Measurements from ENCODE around the gene RNF223. TPM values are rescaled to one million over a fixed set of nuclear protein-coding genes. Genes with fewer than 3 reads are reported as not detected.

Gene RNF223
- polyA plus RNA-seq, 2 donors: 28.2 to 44.2 TPM

DNA sequence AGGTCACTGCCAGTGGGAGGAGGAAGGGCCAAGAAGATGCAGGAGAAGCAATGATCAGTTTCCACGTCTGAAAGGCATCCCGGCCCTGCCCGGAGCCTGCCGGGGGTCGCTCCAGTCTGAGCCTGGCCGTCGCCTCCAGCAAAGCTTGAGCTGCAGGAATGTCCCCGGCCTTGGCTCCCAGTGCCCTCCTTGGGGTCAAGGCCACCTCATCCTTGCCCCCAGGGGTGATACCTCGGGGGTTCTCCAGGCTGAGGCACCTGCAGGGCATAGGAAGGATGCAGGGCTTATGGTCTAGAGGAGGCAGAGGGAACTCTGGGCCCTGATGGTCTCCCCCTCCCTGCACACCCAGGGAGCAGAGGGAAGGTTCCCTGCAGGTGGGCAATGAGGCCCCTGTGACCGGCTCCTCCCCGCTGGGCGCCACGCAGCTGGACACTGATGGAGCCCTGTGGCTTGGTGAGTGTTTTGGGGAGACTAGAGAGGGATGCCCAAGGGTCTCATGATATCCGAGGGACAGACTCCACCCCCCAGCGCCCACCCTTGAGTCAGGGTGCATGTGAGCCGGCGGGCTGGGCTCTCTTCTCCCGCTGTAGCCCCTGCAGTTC, 19.9 kb downstream of the RNF223 start:
- no peak overlapping the region for H3K4me3 ChIP-seq (ENCODE audit: low read depth in 1 of 2, low read length in 2 of 2)
- 91 to 93% methylated on average over 13 to 18 of the region's 18 CpGs for WGBS, 2 donors
- H3K36me3 ChIP-seq (ENCODE audit: control insufficient read depth in 2 of 2, insufficient read depth in 2 of 2, low read length in 1 of 2): peaks cover 0 to 41% of the 10 kb centered on the region in 2 donors
- H3K4me1 ChIP-seq (ENCODE audit: control insufficient read depth in 2 of 2, insufficient read depth in 2 of 2, low read length in 1 of 2): peaks cover 0 to 3% of the 10 kb centered on the region in 2 donors
- H3K27ac ChIP-seq (ENCODE audit: low read depth in 2 of 2, low read length in 1 of 2): no peak overlapping the region
- H3K9me3 ChIP-seq (ENCODE audit: control insufficient read depth in 2 of 2, insufficient read depth in 1 of 2, low read depth in 1 of 2, low read length in 1 of 2): no peaks in the 10 kb centered on the region
- no peaks in the 10 kb centered on the region for H3K27me3 ChIP-seq (ENCODE audit: control insufficient read depth in 1 of 2, insufficient read depth in 2 of 2, low read length in 2 of 2)

GRCh38 chr1:1053682-1054081, 20.4 kb downstream of the RNF223 start:
- peaks cover 0 to 41% of the 10 kb centered on the region in 2 donors for H3K36me3 ChIP-seq (ENCODE audit: control insufficient read depth in 2 of 2, insufficient read depth in 2 of 2, low read length in 1 of 2)
- WGBS, 2 donors: 89% methylated on average over 18 of the region's 18 CpGs

GRCh38 chr1:1053022-1053421, 21.1 kb downstream of the RNF223 start:
- WGBS, 2 donors: 87 to 89% methylated on average over 15 of the region's 15 CpGs
- no peaks in the 10 kb centered on the region for H3K9me3 ChIP-seq (ENCODE audit: control insufficient read depth in 2 of 2, insufficient read depth in 1 of 2, low read depth in 1 of 2, low read length in 1 of 2)
- H3K4me1 ChIP-seq (ENCODE audit: control insufficient read depth in 2 of 2, insufficient read depth in 2 of 2, low read length in 1 of 2): no peaks in the 10 kb centered on the region
- no peak overlapping the region for H3K4me3 ChIP-seq (ENCODE audit: low read depth in 1 of 2, low read length in 2 of 2)
- peaks cover 0 to 41% of the 10 kb centered on the region in 2 donors for H3K36me3 ChIP-seq (ENCODE audit: control insufficient read depth in 2 of 2, insufficient read depth in 2 of 2, low read length in 1 of 2)
- H3K27me3 ChIP-seq (ENCODE audit: control insufficient read depth in 1 of 2, insufficient read depth in 2 of 2, low read length in 2 of 2): no peaks in the 10 kb centered on the region
- H3K27ac ChIP-seq (ENCODE audit: low read depth in 2 of 2, low read length in 1 of 2): no peak overlapping the region

More at GRCh38 chr1:1053682-1054081, 20.4 kb downstream of the RNF223 start:
- Histone ChIP-seq H3K4me3 (ENCODE audit: low read depth in 1 of 2, low read length in 2 of 2) (no peak overlapping the region), H3K9me3 (ENCODE audit: control insufficient read depth in 2 of 2, insufficient read depth in 1 of 2, low read depth in 1 of 2, low read length in 1 of 2) (no peaks in the 10 kb centered on the region), H3K27me3 (ENCODE audit: control insufficient read depth in 1 of 2, insufficient read depth in 2 of 2, low read length in 2 of 2) (no peaks in the 10 kb centered on the region), H3K4me1 (ENCODE audit: control insufficient read depth in 2 of 2, insufficient read depth in 2 of 2, low read length in 1 of 2) (no peaks in the 10 kb centered on the region), H3K27ac (ENCODE audit: low read depth in 2 of 2, low read length in 1 of 2) (no peak overlapping the region)

GRCh38 chr1:1052003-1052840, 21.9 kb downstream of the RNF223 start:
- Histone ChIP-seq H3K4me3 (ENCODE audit: low read depth in 1 of 2, low read length in 2 of 2) (no peak overlapping the region), H3K4me1 (ENCODE audit: control insufficient read depth in 2 of 2, insufficient read depth in 2 of 2, low read length in 1 of 2) (no peaks in the 10 kb centered on the region), H3K27ac (ENCODE audit: low read depth in 2 of 2, low read length in 1 of 2) (no peak overlapping the region), H3K27me3 (ENCODE audit: control insufficient read depth in 1 of 2, insufficient read depth in 2 of 2, low read length in 2 of 2) (no peaks in the 10 kb centered on the region), H3K36me3 (ENCODE audit: control insufficient read depth in 2 of 2, insufficient read depth in 2 of 2, low read length in 1 of 2) (peaks cover 0 to 45% of the 10 kb centered on the region in 2 donors), H3K9me3 (ENCODE audit: control insufficient read depth in 2 of 2, insufficient read depth in 1 of 2, low read depth in 1 of 2, low read length in 1 of 2) (no peaks in the 10 kb centered on the region)
- WGBS, 2 donors: 94 to 95% methylated on average over 29 of the region's 29 CpGs

- Histone ChIP-seq H3K4me1 (ENCODE audit: control insufficient read depth in 2 of 2, insufficient read depth in 2 of 2, low read length in 1 of 2) (no peaks in the 10 kb centered on the region), H3K9me3 (ENCODE audit: control insufficient read depth in 2 of 2, insufficient read depth in 1 of 2, low read depth in 1 of 2, low read length in 1 of 2) (no peaks in the 10 kb centered on the region), H3K4me3 (ENCODE audit: low read depth in 1 of 2, low read length in 2 of 2) (no peak overlapping the region), H3K36me3 (ENCODE audit: control insufficient read depth in 2 of 2, insufficient read depth in 2 of 2, low read length in 1 of 2) (peaks cover 0 to 51% of the 10 kb centered on the region in 2 donors), H3K27ac (ENCODE audit: low read depth in 2 of 2, low read length in 1 of 2) (no peak overlapping the region), H3K27me3 (ENCODE audit: control insufficient read depth in 1 of 2, insufficient read depth in 2 of 2, low read length in 2 of 2) (no peaks in the 10 kb centered on the region)
- WGBS, 2 donors: 87 to 91% methylated on average over 46 of the region's 46 CpGs
Observed at GRCh38 chr1:1051127-1051810, 22.8 kb downstream of the RNF223 start.

- no peak overlapping the region for H3K4me3 ChIP-seq (ENCODE audit: low read depth in 1 of 2, low read length in 2 of 2)
- H3K27me3 ChIP-seq (ENCODE audit: control insufficient read depth in 1 of 2, insufficient read depth in 2 of 2, low read length in 2 of 2): no peaks in the 10 kb centered on the region
- H3K9me3 ChIP-seq (ENCODE audit: control insufficient read depth in 2 of 2, insufficient read depth in 1 of 2, low read depth in 1 of 2, low read length in 1 of 2): no peaks in the 10 kb centered on the region
- H3K36me3 ChIP-seq (ENCODE audit: control insufficient read depth in 2 of 2, insufficient read depth in 2 of 2, low read length in 1 of 2): peaks cover 0 to 51% of the 10 kb centered on the region in 2 donors
- 81 to 88% methylated on average over 31 to 32 of the region's 32 CpGs for WGBS, 2 donors
- H3K27ac ChIP-seq (ENCODE audit: low read depth in 2 of 2, low read length in 1 of 2): no peak overlapping the region
- H3K4me1 ChIP-seq (ENCODE audit: control insufficient read depth in 2 of 2, insufficient read depth in 2 of 2, low read length in 1 of 2): no peaks in the 10 kb centered on the region
Observed at GRCh38 chr1:1050577-1051052, 23.5 kb downstream of the RNF223 start.

DNA sequence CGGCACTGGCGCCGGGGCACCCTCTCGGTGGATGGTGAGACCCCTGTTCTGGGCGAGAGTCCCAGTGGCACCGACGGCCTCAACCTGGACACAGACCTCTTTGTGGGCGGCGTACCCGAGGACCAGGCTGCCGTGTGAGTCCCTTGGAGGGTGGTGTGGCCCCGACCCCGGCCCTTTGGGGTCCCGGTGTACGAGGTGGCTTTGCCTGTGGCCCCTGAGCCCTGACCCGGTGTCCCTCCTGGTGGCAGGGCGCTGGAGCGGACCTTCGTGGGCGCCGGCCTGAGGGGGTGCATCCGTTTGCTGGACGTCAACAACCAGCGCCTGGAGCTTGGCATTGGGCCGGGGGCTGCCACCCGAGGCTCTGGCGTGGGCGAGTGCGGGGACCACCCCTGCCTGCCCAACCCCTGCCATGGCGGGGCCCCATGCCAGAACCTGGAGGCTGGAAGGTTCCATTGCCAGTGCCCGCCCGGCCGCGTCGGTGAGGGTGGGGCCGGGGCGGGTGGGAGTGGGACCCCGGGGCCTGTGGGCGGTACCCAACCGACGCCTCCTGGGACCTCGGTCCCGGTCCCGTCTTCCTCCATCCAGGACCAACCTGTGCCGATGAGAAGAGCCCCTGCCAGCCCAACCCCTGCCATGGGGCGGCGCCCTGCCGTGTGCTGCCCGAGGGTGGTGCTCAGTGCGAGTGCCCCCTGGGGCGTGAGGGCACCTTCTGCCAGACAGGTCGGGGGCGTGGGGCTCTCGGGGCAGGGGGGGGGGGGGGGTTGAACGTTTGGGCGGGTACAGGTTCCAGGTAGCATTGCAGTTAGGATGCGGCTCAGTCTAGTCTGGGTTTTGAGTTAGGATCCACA, 24.6 kb downstream of the RNF223 start:
- Histone ChIP-seq H3K27me3 (ENCODE audit: control insufficient read depth in 1 of 2, insufficient read depth in 2 of 2, low read length in 2 of 2) (no peaks in the 10 kb centered on the region), H3K4me3 (ENCODE audit: low read depth in 1 of 2, low read length in 2 of 2) (no peak overlapping the region), H3K4me1 (ENCODE audit: control insufficient read depth in 2 of 2, insufficient read depth in 2 of 2, low read length in 1 of 2) (no peaks in the 10 kb centered on the region), H3K27ac (ENCODE audit: low read depth in 2 of 2, low read length in 1 of 2) (no peak overlapping the region), H3K36me3 (ENCODE audit: control insufficient read depth in 2 of 2, insufficient read depth in 2 of 2, low read length in 1 of 2) (peaks cover 0 to 48% of the 10 kb centered on the region in 2 donors), H3K9me3 (ENCODE audit: control insufficient read depth in 2 of 2, insufficient read depth in 1 of 2, low read depth in 1 of 2, low read length in 1 of 2) (no peaks in the 10 kb centered on the region)
- WGBS, 2 donors: 87 to 89% methylated on average over 55 to 57 of the region's 57 CpGs

GRCh38 chr1:1048765-1049164, 25.3 kb downstream of the RNF223 start:
- Histone ChIP-seq H3K27me3 (ENCODE audit: control insufficient read depth in 1 of 2, insufficient read depth in 2 of 2, low read length in 2 of 2) (no peaks in the 10 kb centered on the region), H3K36me3 (ENCODE audit: control insufficient read depth in 2 of 2, insufficient read depth in 2 of 2, low read length in 1 of 2) (peaks cover 0 to 43% of the 10 kb centered on the region in 2 donors), H3K4me3 (ENCODE audit: low read depth in 1 of 2, low read length in 2 of 2) (no peak overlapping the region), H3K9me3 (ENCODE audit: control insufficient read depth in 2 of 2, insufficient read depth in 1 of 2, low read depth in 1 of 2, low read length in 1 of 2) (no peaks in the 10 kb centered on the region), H3K27ac (ENCODE audit: low read depth in 2 of 2, low read length in 1 of 2) (no peak overlapping the region), H3K4me1 (ENCODE audit: control insufficient read depth in 2 of 2, insufficient read depth in 2 of 2, low read length in 1 of 2) (no peaks in the 10 kb centered on the region)
- WGBS, 2 donors: 83 to 85% methylated on average over 21 to 25 of the region's 28 CpGs

- H3K36me3 ChIP-seq (ENCODE audit: control insufficient read depth in 2 of 2, insufficient read depth in 2 of 2, low read length in 1 of 2): peaks cover 0 to 42% of the 10 kb centered on the region in 2 donors
- whole genome bisulfite sequencing, 2 donors: 91 to 93% methylated on average over 22 to 25 of the region's 25 CpGs
- H3K27me3 ChIP-seq (ENCODE audit: control insufficient read depth in 1 of 2, insufficient read depth in 2 of 2, low read length in 2 of 2): no peaks in the 10 kb centered on the region
- H3K4me3 ChIP-seq (ENCODE audit: low read depth in 1 of 2, low read length in 2 of 2): no peak overlapping the region
- no peak overlapping the region for H3K27ac ChIP-seq (ENCODE audit: low read depth in 2 of 2, low read length in 1 of 2)
- H3K9me3 ChIP-seq (ENCODE audit: control insufficient read depth in 2 of 2, insufficient read depth in 1 of 2, low read depth in 1 of 2, low read length in 1 of 2): no peaks in the 10 kb centered on the region
- H3K4me1 ChIP-seq (ENCODE audit: control insufficient read depth in 2 of 2, insufficient read depth in 2 of 2, low read length in 1 of 2): no peaks in the 10 kb centered on the region
Observed at GRCh38 chr1:1047963-1048362, 26.1 kb downstream of the RNF223 start.
